T-helper 17 cell (primary cell): ENCODE measurements around the gene ARID1B. TPM values are rescaled to one million over a fixed set of nuclear protein-coding genes. Genes with fewer than 3 reads are reported as not detected.

Experiments used
- ATAC-seq: fragments of 150-1000 bp; cut with Tn5 transposase; 2 replicates; pipeline ENCODE4 v1.10.0; 2021; ENCODE audit warnings: mild to moderate bottlenecking, moderate library complexity
- DNase-seq, 3 donors: peaks; one replicate each; pipeline versions ENCODE4 v3.0.0 to v3.0.0-alpha.2; 2020 to 2021
- H3K9me3 ChIP-seq: one replicate; pipeline ENCODE4 v1.7.0; 2013; ENCODE audit warnings: low read length, mild to moderate bottlenecking; ENCODE audit not compliant: control insufficient read depth, poor library complexity, severe bottlenecking
- H3K27ac Mint-ChIP-seq: one replicate; pipeline ENCODE4 v1.8.0; 2022; ENCODE audit warnings: mild to moderate bottlenecking, moderate library complexity, mixed read lengths
- H3K27me3 Mint-ChIP-seq: one replicate; pipeline ENCODE4 v1.8.0; 2022; ENCODE audit warnings: mixed read lengths
- H3K36me3 Mint-ChIP-seq: one replicate; pipeline ENCODE4 v1.8.0; 2022; ENCODE audit warnings: low read depth, mixed read lengths
- H3K4me1 Mint-ChIP-seq: one replicate; pipeline ENCODE4 v1.8.0; 2022; ENCODE audit warnings: mild to moderate bottlenecking, mixed read lengths
- H3K4me3 Mint-ChIP-seq: one replicate; pipeline ENCODE4 v1.8.0; 2022; ENCODE audit warnings: mild to moderate bottlenecking, moderate library complexity, mixed read lengths
- total RNA-seq, 4 donors: library from RNA in 2 of 4; stranded (reverse) in 2 of 4; gene quantifications; one replicate each; pipeline ENCODE4 v1.2.3 and lab custom pipeline; 2022 to 2026

The ARID1B gene
- total RNA-seq, 2 donors from 2014 or later: 149 to 158 TPM

DNA sequence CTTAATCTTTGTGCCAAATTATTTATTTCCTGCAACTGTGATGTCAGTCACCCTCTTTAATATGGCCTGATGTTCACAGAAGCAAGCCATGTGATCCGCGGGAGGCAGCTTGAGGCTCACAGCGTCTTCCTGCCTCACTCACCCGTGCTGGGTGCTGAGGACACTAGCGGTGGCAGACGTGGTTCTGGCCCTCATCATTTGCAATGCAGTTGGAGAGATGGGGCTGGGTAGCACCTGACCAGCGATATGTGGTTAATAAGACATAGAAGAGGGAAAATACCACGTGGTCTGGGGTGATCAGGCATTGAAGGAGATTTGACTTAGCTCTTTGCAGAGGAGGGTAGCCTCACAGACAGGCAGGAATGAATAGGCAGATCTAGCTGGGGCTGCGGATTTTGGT, 281.4 kb downstream of the ARID1B start:
- Mint-ChIP-seq H3K4me1 (peaks cover 28% of the 10 kb centered on the region), H3K36me3 (no peaks in the 10 kb centered on the region), H3K27me3 (no peaks in the 10 kb centered on the region), H3K27ac (peak overlapping the region; percentile 39), H3K4me3 (peak overlapping the region; percentile 74)
- DNase-seq (no peak), ATAC-seq (no peak)
- H3K9me3 ChIP-seq: no peaks in the 10 kb centered on the region

DNA sequence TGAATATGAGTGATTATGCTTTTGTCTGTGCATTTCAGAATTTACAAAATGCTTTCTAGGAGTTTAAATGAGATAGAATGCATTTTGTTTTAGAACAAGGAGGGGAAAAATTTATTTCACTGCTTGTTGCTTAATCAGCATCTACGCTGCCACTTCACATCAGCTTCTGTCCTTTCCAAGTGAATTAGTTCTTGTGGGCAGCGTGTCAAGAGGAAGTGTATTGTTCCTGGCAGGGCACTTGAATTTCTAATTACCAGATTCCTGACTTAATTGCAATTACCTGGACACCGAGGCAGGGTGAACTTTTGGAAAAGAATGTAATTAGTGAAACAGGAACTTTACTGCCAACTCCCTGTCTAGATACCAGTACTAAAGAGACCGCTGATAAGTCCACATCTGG, 282.6 kb downstream of the ARID1B start:
- H3K36me3 Mint-ChIP-seq: no peaks in the 10 kb centered on the region
- no peak for DNase-seq
- no peaks in the 10 kb centered on the region for H3K27me3 Mint-ChIP-seq
- ATAC-seq: no peak
- peaks cover 27% of the 10 kb centered on the region for H3K4me1 Mint-ChIP-seq
- peak overlapping the region; percentile 39 for H3K27ac Mint-ChIP-seq
- H3K9me3 ChIP-seq: no peaks in the 10 kb centered on the region
- H3K4me3 Mint-ChIP-seq: no peak overlapping the region

DNA sequence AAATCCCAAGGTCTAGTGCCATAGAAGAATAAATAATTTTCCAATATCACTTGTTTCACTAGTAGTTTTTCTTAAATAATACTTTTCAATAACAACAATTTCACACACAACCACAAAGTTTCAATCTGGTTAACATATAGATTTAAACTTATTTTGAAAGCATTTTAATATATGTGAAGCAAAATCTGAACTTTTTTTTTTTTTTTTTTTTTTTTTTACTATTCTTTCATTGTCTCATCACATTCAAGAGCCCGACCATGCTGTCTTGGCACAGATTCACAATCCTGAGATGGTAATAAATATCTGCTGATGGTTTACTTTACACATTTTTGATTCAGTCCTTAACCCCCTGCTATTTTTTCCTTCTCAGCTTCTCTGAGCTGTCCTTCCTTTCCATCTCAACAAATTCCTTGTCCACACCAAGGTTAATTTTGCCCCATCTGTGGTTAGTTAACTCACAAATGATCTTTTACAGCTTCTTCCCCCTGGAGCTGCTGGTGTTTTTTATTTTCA, 283.3 kb downstream of the ARID1B start:
- no peak for ATAC-seq
- Mint-ChIP-seq H3K4me3 (no peak overlapping the region), H3K36me3 (no peaks in the 10 kb centered on the region), H3K27ac (no peak overlapping the region), H3K27me3 (no peaks in the 10 kb centered on the region), H3K4me1 (peaks cover 22% of the 10 kb centered on the region)
- H3K9me3 ChIP-seq: no peaks in the 10 kb centered on the region
- DNase-seq: no peak

DNA sequence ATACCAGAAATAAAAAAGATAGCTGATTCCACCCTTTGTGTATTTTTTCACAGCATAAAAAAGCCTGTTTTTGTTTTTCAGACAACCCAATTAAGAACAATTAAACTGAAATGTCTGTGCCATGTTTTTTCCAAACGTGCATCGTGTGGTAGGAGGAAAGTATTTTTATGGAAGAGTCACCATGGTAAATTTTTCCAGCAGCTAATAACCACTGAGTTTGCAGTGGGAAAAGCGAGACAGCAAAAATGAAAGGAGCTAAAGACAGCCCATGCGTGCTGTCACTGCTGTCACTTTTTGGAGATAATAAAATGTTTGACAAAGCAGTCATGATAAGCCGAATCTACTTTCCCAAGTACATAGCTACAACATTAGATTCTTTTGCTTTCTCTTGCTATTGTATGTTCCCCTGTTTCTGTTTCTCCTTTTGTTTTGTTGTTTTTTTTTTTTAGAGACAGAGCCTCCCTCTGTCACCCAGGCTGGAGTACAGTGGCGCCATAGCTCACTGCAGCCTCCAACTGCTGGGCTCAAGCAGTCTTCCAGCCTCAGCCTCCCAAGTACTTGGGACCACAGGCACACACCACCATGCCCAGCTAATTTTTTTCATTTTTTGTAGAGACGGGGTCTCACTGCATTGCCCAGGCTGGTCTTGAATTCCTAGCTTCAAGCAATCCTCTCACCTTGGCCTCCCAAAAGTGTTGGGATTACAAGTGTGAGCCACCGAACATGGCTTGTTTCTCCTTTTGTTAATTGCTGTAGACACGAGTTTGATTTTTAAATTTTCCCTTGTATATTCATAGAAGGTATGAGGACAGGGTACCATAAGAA, 284.8 kb downstream of the ARID1B start:
- H3K4me3 Mint-ChIP-seq: no peak overlapping the region

GRCh38 chr6:157063176-157063905, 286.2 kb downstream of the ARID1B start:
- Mint-ChIP-seq H3K4me1 (peaks cover 24% of the 10 kb centered on the region), H3K36me3 (no peaks in the 10 kb centered on the region), H3K4me3 (no peak overlapping the region), H3K27me3 (no peaks in the 10 kb centered on the region), H3K27ac (no peak overlapping the region)
- H3K9me3 ChIP-seq: no peaks in the 10 kb centered on the region
- no peak for DNase-seq
- no peak for ATAC-seq

More for the DNA sequence above, 284.8 kb downstream of the ARID1B start:
- ATAC-seq (no peak), DNase-seq (no peak)
- H3K9me3 ChIP-seq: no peaks in the 10 kb centered on the region
- Mint-ChIP-seq H3K36me3 (no peaks in the 10 kb centered on the region), H3K4me1 (peaks cover 18% of the 10 kb centered on the region), H3K27ac (peak overlapping the region; percentile 43), H3K27me3 (no peaks in the 10 kb centered on the region)

GRCh38 chr6:157063923-157064322, 286.7 kb downstream of the ARID1B start:
- Mint-ChIP-seq H3K4me3 (no peak overlapping the region), H3K27ac (no peak overlapping the region), H3K36me3 (no peaks in the 10 kb centered on the region), H3K4me1 (peaks cover 27% of the 10 kb centered on the region), H3K27me3 (no peaks in the 10 kb centered on the region)
- ATAC-seq (no peak), DNase-seq (no peak)
- H3K9me3 ChIP-seq: no peaks in the 10 kb centered on the region

DNA sequence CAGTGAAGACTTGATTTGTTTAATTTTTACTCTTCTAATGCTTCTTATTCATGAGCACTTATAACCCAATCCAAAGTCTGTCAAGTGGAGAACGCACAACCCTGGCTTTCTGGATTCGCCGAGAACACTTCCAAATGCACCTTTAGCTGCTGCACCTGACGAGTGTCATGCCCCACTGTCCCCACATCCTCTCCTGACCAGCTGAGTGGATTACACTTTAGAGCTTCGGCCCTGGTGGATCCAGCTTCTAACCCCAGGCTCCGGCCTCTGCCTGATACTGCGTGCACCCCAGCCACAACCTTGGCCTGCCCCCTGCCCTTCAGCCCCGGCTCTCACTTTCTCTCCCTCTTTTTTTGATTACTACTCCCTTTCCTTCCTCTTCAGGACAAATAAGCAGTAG, 287.3 kb downstream of the ARID1B start:
- DNase-seq: no peak
- H3K27me3 Mint-ChIP-seq: no peaks in the 10 kb centered on the region
- ATAC-seq: no peak
- no peak overlapping the region for H3K27ac Mint-ChIP-seq
- no peak overlapping the region for H3K4me3 Mint-ChIP-seq
- no peaks in the 10 kb centered on the region for H3K9me3 ChIP-seq
- H3K4me1 Mint-ChIP-seq: peaks cover 28% of the 10 kb centered on the region
- H3K36me3 Mint-ChIP-seq: no peaks in the 10 kb centered on the region

DNA sequence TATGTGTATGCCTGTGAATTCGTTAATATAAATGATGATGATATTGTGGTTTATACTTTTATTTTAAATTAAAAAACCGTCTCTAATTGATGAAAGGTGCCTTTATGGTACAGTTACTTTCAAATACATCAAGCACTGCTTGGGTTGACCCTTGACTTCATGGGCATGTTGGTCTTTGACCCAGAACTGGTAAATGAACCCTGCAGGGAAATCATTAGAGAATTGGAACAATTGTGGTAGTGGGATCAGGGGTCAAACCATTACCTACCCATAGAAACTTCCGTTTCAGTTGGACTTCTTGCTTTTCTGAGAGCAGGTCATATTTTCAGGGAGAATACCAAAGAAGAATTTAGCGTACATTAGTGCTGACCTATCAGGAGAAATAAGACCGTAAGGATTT, 288.2 kb downstream of the ARID1B start:
- H3K9me3 ChIP-seq: no peaks in the 10 kb centered on the region
- DNase-seq: no peak
- no peaks in the 10 kb centered on the region for H3K27me3 Mint-ChIP-seq
- ATAC-seq: no peak
- H3K4me1 Mint-ChIP-seq: peaks cover 32% of the 10 kb centered on the region
- H3K27ac Mint-ChIP-seq: no peak overlapping the region
- no peak overlapping the region for H3K4me3 Mint-ChIP-seq
- H3K36me3 Mint-ChIP-seq: no peaks in the 10 kb centered on the region

GRCh38 chr6:157066781-157067491, 289.8 kb downstream of the ARID1B start:
- peak overlapping the region; percentile 32 for H3K27ac Mint-ChIP-seq
- ATAC-seq (no peak), DNase-seq (no peak)
- no peak overlapping the region for H3K4me3 Mint-ChIP-seq
- peaks cover 30% of the 10 kb centered on the region for H3K4me1 Mint-ChIP-seq
- no peaks in the 10 kb centered on the region for H3K27me3 Mint-ChIP-seq
- no peaks in the 10 kb centered on the region for H3K36me3 Mint-ChIP-seq
- no peaks in the 10 kb centered on the region for H3K9me3 ChIP-seq

DNA sequence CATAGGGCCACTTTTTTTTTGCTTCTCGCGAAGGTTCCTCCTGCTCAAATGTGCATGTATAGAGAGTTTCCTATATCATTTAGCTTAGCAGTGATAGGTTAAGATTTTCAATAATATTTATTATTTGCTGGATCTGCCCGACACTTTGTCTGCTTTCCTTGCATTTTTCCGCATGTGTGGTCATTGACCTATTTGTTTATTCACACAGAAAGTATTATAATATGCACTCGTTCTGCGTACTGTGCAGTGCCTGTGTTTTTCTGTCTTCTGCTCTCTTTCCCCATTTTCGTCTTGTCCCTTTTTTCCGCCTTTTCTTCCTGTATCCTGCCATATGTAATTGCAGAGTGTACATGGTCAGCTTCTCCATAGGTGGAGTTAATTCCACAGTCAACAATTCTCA, 290.3 kb downstream of the ARID1B start:
- H3K27me3 Mint-ChIP-seq: no peaks in the 10 kb centered on the region

GRCh38 chr6:157068691-157069324, 291.6 kb downstream of the ARID1B start:
- peaks cover 36% of the 10 kb centered on the region for H3K4me1 Mint-ChIP-seq

More for the DNA sequence above, 290.3 kb downstream of the ARID1B start:
- Mint-ChIP-seq H3K4me3 (no peak overlapping the region), H3K4me1 (peaks cover 32% of the 10 kb centered on the region), H3K27ac (peak overlapping the region; percentile 32), H3K36me3 (no peaks in the 10 kb centered on the region)
- ATAC-seq (no peak), DNase-seq (no peak)
- H3K9me3 ChIP-seq: no peaks in the 10 kb centered on the region

GRCh38 chr6:157069585-157069984, 292.4 kb downstream of the ARID1B start:
- ATAC-seq (no peak), DNase-seq (no peak)
- no peaks in the 10 kb centered on the region for H3K9me3 ChIP-seq
- Mint-ChIP-seq H3K27ac (no peak overlapping the region), H3K4me1 (peaks cover 32% of the 10 kb centered on the region), H3K4me3 (no peak overlapping the region), H3K27me3 (no peaks in the 10 kb centered on the region), H3K36me3 (no peaks in the 10 kb centered on the region)

More at GRCh38 chr6:157068691-157069324, 291.6 kb downstream of the ARID1B start:
- DNase-seq (no peak), ATAC-seq (peak; percentile 30)
- no peaks in the 10 kb centered on the region for H3K27me3 Mint-ChIP-seq
- peak overlapping the region; percentile 65 for H3K4me3 Mint-ChIP-seq
- no peaks in the 10 kb centered on the region for H3K36me3 Mint-ChIP-seq
- H3K9me3 ChIP-seq: no peaks in the 10 kb centered on the region
- H3K27ac Mint-ChIP-seq: peak overlapping the region; percentile 32
